T follicular helper cell (primary cell): ENCODE data around the gene ISX.
"Not testable (repeated sequence)": the region's sequence is repeated elsewhere in the genome, so short reads cannot be mapped to it uniquely, and the experiment has no call there.

Experiments
- DNase-seq: peaks from one replicate; pipeline ENCODE4 v3.0.0-alpha.2; 2020; ENCODE audit warnings: low read depth
- total RNA-seq, 2 experiments: gene quantifications; one replicate each; lab custom pipeline; 2026; lab: John Stamatoyannopoulos, UW

Gene ISX
- total RNA-seq = 0 reads per million in 2 experiments

DNA sequence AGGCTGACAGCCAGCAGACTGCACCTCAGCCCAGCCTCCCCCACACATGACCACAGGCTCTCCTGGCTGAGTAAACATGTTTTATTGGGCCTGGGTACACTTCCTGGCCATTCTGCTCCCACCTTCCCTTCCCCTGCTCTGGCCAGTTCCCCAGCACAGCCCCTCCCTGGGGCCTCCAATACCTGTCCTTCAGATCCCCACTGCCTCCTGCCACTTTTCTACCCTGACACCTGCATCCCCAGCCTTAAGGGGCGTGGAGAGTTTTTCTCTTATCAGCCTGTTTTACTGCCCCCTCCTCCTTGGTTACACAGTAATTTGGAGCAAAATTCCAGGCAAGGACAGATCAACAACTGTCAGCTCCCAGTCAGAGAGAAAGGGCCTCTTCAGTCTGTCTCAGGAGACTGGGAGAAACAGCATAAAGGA is at the start of gene ISX:
Gene ISX (plus strand): TSS at position 363 of the 423 bp plus-strand sequence. CDS start 930 bp downstream, outside the sequence.
- DNase-seq = no peak

- DNase-seq = no peak
These were observed 49.0 kb upstream of the ISX start for GRCh38 chr22:35016909-35017308.

DNA sequence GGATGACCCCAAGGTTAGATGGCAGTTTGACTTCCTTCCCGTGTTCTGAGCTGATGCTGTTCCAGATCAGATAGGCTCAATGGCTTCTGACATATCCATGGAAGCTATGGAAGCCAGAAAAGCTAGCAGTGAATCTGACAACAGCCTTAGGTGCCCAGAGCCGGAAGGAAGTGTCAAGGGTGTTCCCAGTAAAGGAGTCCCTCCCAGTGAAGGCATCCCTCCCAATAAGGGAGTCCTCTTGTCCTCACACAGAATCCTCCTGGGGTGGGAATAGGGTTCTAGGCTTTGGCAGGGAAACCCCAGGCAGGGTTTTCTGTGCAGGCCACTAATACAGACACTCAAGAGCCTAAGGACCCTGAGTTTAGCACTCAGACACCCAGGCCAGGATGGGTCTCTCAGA is 47.0 kb upstream of the ISX start:
- DNase-seq = no peak

DNA sequence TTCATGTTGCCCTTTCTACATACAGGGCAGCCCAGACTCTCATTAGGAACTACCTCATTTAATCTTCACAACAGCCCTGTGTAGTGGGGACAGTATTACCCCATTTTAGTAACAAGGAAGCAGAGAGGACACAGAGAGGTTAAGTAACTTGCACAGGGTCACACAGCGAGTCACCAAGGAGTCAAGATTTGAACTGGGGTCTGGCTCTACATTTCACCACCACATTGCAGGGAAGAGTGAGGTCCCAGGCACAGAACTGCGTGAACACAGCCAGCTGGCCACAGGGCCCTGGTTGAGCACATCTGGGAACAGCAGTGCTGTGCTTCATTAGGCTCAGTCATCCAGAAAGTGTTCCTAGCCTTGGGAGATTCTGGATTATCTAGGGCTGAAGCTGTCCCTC is 45.4 kb upstream of the ISX start:
- DNase-seq = no peak

DNA sequence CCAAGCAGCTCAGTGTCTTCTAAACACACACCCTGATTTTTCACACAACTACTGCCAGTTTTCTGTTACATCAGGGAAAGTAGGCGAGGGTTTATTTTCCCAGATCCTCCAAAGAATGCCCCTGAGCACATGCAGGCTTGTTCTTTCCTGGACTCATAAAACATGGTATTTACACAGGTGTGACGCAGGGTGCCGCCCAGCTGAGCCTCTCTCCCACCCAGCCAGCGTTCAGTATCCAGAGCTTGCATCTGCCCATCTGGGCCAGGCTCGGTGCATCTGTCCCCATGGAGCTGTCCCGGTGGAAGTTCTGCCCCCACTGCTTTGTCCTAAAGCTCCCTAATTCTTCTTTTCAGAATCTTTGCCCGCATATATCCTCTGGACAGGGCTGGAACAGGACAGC is 44.8 kb upstream of the ISX start:
- no peak for DNase-seq

DNA sequence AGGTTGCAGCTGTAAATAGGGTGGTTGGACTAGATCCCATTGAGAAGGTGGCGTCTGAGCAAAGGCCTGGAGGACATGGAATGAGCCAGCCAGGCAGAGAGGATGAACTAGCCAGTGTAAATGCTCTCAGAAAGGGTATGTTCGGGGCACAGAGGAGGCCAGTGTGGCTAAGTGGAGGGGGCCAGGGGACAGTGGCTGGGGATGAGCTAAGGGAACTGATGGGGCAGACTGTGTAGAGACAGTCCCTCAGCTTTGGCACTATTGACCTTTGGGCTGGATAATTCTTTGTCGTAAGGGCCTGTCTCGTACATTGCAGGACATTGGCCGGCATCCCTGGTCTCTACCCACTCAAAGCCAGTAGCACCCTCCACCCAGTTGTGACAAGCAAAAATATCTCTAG is 43.7 kb upstream of the ISX start:
- no peak for DNase-seq

DNA sequence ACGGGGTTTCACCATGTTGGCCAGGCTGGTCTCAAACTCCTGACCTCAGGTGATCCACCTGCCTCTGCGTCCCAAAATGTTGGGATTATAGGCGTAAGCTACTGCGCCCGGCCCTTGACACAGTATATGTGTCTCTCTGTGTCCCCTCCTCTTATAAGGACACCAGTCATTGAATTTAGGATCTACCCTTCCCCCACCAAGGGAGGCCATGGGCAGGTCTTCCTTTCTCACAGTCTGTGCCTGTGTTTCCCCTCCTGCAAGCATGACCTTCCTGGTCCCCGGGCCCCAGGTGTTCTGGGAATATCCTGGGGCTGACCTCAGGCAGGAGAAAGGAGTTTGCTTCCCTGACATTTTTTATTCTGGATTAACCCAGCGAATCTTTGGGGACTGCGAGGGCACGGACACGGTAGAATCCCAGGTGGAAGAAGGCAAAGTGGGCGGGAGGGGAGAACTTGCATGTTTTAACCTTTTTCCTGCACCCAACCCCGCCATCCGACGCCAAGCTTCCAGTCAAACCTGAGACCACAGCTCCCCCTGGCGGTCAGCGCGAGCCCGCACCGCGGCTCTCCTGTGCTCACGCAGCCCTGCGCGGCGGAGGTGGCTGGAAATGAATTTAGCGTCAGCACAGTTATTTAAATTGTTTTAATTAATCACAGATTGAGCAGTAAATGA is 42.1 kb upstream of the ISX start:
- peak; percentile 2 for DNase-seq

- DNase-seq = no peak
These were observed 41.6 kb upstream of the ISX start for GRCh38 chr22:35024364-35024692.

DNA sequence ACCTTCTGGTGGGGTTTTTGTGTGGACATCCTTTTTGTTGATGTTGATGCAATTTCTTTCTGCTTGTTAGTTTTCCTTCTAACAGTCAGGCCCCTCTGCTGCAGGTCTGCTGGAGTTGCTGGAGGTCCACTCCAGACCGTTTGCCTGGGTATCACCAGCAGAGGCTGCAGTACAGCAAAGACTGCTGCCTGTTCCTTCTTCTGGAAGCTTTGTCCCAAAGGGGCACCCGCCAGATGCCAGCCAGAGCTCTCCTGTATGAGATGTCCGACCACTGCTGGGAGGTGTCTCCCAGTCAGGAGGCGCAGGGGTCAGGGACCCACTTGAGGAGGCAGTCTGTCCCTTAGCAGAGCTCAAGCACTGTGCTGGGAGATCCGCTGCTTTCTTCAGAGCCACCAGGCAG is 35.8 kb upstream of the ISX start:
- not testable (repeated sequence) for DNase-seq

- DNase-seq = no peak
These were observed 33.4 kb upstream of the ISX start for GRCh38 chr22:35032571-35032970.

DNA sequence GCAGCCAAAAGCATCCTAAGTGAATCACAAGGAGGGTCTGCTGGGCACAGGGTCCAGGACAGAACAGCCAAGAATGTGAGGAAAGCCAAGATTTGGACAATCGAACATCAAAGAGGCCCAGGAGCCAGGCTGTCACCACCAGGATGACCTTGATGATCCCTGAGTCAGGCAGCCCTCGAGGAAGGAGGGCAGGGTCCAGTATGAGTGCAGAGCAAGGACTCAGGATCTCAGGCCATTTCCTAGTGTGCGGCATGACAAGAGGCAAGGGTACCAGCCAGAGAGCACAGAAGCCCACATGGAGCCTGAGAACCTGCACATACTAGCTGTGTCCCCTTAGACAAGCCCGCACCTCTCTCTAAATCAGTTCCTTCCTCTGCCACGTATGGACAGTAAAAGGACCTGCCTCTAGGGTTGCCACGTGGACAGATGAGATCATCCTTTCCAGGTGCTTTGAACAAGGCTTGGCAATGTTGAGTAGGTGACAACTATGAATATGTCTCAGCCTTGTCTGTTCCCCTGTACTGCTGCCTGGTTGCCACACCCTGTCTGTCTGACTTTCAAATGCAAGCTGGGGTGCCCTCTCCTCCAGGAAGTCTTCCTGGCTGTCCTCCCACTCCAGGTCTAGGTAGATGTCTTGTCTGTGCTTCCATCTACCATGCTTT is 32.2 kb upstream of the ISX start:
- no peak for DNase-seq

DNA sequence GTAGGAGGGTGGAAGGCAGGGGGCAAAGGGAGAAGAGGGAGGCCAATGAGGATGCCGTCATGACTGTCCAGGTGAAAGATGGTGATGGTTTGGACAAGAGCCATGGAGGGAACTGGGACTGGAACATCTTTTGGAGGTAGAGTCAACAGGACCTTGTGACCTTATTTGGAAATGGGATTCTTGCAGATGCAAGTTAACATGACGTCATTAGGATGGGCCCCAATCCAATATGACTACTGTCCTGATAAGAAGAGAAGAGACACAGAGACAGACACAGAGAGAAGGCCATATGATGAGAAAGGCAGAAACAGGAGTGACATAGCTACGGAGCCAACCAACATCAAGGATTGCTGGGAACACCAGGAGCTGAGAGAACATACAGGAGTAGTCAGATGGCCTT is 31.0 kb upstream of the ISX start:
- no peak for DNase-seq

- DNase-seq = no peak
These were observed 28.9 kb upstream of the ISX start for GRCh38 chr22:35037089-35037488.

DNA sequence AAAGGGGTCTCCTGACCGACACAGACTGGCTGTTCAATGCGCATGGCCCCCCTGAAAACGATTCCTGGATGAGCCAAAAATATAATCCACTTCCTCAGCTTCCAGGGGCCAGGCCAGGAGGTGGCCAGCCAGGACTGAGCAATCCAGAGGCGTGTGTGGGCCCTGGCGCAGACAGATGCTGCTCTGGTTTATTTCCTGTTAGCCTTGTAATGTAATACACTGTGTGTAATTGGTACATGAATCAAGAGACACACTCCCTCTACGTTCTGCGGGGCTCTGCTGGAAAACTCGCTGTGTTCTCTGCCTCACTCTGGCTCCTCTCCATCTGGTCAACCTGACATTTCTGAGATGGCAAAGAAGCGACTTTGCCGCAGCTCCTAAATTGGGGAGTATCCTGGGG is 26.3 kb upstream of the ISX start:
- no peak for DNase-seq

GRCh38 chr22:35043252-35043933 is 22.6 kb upstream of the ISX start:
- DNase-seq = no peak

DNA sequence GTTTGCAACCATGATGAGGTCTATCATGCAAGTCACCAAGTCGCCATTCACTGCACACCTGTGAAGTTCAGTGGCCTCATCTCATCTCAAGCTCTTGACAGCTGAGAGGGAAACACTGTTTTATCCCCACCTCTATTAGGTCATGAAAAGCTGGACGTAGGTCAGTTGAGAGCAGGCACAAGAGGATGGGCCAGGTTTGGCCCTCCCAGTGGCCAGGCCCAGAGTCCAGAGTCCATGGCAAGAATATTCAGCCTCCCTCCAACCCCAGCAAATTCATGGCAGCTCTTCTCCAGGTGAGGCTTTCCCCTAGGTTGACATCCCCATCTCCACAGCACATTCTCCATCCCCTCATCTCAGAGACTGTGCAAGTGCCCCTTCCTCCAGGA is 22.0 kb upstream of the ISX start:
- DNase-seq = no peak

DNA sequence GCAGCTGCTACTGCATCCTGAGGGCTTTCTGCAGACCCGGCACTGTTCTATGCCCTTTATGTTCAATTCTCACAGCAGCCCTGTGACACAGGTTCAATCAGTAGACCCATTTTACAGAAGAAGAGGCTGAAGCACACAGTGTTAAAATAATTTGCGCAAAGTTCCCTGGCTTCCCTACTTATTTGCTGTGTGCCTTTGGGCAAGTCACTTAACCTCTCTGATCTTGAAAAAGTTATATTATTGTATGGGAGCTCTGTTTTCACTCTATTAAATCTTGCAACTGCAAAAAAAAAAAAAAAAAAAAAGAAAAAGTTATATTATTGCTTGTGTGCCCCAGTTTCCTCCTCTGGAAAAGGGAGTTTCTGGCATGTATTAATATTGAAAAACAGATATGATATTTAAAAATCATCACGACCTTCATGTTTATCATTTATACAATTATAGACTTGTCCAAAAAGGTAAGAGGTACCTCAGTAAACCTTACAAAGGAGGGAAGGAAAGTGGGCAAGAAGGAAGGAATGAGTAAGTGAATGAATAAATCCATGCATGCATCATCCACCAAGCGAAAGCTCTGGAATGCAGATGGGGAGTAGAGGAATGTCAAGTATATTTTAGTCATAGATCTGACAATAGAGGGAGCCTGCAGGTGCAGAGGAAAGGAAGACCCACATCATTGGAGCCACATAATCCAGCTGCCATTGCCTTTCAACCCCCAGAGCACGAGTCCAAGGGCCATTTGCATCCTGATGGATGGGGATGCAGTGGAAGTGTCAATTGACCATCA is 21.2 kb upstream of the ISX start:
- no peak for DNase-seq

- DNase-seq = no peak
These were observed 20.5 kb upstream of the ISX start for GRCh38 chr22:35045451-35045850.

- no peak for DNase-seq
These were observed 19.1 kb upstream of the ISX start for GRCh38 chr22:35046744-35047462.

DNA sequence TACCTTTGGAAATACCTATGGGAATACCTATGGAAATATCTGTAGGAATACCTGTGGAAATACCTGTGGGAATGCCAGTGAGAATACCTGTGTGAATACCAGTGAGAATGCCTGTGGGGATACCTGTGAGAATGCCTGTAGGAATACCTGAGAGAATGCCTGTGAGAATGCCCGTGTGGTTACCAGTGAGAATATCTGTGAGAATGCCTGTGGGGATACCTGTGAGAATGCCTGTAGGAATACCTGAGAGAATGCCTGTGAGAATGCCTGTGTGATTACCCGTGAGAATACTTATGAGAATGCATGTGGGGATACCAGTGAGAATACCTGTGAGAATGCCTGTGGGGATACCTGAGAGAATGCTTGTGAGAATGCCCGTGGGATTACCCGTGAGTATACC is 15.9 kb upstream of the ISX start:
- not testable (repeated sequence) for DNase-seq

DNA sequence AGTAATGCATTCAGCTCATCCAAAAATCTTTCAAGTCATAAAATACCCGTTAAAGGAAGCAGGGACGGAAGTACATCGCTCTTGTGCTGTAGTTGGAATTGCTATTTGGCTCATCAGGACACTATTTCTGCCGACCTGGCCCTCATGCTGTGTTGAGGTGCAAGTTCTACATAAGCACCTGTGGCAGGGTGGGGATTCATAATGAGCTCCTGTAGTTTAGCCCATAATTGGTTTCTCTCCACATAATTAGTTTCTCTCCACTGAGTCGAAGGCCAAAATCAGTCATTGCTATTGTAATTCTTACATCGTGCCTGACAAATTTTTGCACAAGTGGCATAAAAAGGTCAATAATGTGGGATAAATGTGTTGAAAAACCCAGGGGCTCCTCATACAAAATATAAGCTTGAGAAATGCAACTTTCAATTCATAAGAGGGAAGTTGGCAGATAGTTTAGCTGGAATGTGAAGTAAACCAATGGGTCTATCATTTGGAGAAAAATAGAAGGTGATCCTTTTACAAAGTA is 14.9 kb upstream of the ISX start:
- DNase-seq = no peak

- no peak for DNase-seq
These were observed 14.2 kb upstream of the ISX start for GRCh38 chr22:35051791-35052190.
